Measurements from ENCODE around the gene KL. TPM values are rescaled to one million over a fixed set of nuclear protein-coding genes. Genes with fewer than 3 reads are reported as not detected.

The KL gene
- total RNA-seq, 3 donors from 2014 or later (not counting 1 experiment from before 2014, with no cell fraction given), result not detected

DNA sequence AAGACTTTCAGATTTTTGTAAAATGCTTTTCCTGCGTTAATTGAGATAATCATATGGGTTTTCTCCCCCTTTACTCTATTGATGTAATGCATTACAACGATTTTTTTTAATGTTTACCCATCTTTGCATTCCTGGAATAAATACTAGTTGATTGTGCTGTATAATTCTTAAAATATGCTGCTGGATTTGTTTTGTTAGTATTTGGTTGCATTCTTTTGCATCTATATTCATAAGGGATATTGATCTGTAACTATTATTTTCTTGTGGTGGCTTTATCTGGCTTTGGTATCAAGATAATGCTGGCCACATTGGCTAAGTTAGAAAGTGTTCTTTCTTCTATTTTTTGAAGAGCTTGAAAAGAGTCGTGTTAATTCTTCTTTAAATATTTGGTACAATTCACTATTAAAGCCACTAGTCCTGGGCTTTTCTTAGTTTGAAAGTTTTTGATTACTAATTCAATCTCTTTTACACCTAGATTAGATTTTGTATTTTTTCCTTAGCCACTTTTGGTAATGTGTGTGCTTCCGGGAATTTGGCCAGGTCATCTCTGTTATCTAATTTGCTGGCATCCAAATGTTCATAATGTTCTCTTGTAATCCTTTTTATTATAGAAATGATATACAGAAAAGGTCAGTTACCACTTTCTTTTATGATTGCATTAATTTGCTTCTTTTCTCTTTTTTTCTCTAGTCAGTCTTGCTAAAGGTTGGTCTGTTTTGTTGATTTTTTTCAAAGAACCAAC lies 29.8 kb downstream of the KL start:
- H3K4me3 Mint-ChIP-seq, result no peak overlapping the region
- WGBS (ENCODE audit: insufficient coverage), result no CpG with 5 or more reads among the region's 4 CpGs
- H3K36me3 Mint-ChIP-seq, result no peaks in the 10 kb centered on the region
- no peaks in the 10 kb centered on the region for H3K4me1 Mint-ChIP-seq
- intact Hi-C loops (cut with micrococcal nuclease), result no loop called here
- H3K4me3 ChIP-seq (ENCODE audit: low read length), result no peak overlapping the region
- DNase-seq (no peak), ATAC-seq (no peak)
- H3K9me3 Mint-ChIP-seq, result peaks cover 0 to 2% of the 10 kb centered on the region in 2 donors
- H3K27ac ChIP-seq (ENCODE audit: low read length), result no peak overlapping the region
- no peaks in the 10 kb centered on the region for H3K9me3 ChIP-seq (ENCODE audit: control insufficient read depth, insufficient read depth, low read length)
- no peaks in the 10 kb centered on the region for H3K36me3 ChIP-seq (ENCODE audit: control insufficient read depth, insufficient read depth, low read length)
- TF ChIP-seq, protein P1, sequence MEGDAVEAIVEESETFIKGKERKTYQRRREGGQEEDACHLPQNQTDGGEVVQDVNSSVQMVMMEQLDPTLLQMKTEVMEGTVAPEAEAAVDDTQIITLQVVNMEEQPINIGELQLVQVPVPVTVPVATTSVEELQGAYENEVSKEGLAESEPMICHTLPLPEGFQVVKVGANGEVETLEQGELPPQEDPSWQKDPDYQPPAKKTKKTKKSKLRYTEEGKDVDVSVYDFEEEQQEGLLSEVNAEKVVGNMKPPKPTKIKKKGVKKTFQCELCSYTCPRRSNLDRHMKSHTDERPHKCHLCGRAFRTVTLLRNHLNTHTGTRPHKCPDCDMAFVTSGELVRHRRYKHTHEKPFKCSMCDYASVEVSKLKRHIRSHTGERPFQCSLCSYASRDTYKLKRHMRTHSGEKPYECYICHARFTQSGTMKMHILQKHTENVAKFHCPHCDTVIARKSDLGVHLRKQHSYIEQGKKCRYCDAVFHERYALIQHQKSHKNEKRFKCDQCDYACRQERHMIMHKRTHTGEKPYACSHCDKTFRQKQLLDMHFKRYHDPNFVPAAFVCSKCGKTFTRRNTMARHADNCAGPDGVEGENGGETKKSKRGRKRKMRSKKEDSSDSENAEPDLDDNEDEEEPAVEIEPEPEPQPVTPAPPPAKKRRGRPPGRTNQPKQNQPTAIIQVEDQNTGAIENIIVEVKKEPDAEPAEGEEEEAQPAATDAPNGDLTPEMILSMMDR (IDR thresholded peaks at IDR 0.05), result no peak
- H3K27ac Mint-ChIP-seq, result no peak overlapping the region
- H3K27me3 ChIP-seq (ENCODE audit: control insufficient read depth, insufficient read depth, low read length), result no peaks in the 10 kb centered on the region
- peaks cover 6 to 19% of the 10 kb centered on the region in 2 donors for H3K27me3 Mint-ChIP-seq (ENCODE audit: low read depth in 2 of 2)
- no peaks in the 10 kb centered on the region for H3K4me1 ChIP-seq (ENCODE audit: control insufficient read depth, insufficient read depth, low read length)

DNA sequence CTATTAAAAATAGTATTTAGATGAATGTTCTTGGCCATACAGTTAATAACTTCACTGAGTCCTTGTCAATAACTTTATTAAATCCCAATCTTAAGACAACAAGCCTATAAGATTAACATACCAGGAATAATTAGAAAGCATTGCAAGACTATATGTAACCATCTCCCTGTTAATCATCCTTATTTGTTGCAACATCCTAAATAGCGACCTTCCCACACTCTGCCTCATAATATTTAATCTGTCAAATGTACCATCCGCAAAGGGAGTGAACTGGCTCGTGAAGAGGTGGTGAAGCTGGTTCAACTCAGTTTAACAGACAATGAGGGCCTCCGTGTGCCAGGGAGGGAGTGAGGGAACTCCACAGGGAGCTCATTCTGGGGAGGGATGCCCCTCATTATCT lies 33.9 kb downstream of the KL start:
- Mint-ChIP-seq H3K4me1 (no peaks in the 10 kb centered on the region), H3K27me3 (ENCODE audit: low read depth in 2 of 2) (peaks cover 6 to 19% of the 10 kb centered on the region in 2 donors), H3K27ac (no peak overlapping the region), H3K4me3 (no peak overlapping the region), H3K9me3 (peaks cover 0 to 2% of the 10 kb centered on the region in 2 donors), H3K36me3 (no peaks in the 10 kb centered on the region)
- no peaks in the 10 kb centered on the region for H3K9me3 ChIP-seq (ENCODE audit: control insufficient read depth, insufficient read depth, low read length)
- intact Hi-C loops (cut with micrococcal nuclease), result no loop called here
- 42% methylated on average over 4 of the region's 4 CpGs for WGBS (ENCODE audit: insufficient coverage)
- H3K4me1 ChIP-seq (ENCODE audit: control insufficient read depth, insufficient read depth, low read length), result no peaks in the 10 kb centered on the region
- ATAC-seq (no peak), DNase-seq (no peak)
- no peak overlapping the region for H3K4me3 ChIP-seq (ENCODE audit: low read length)
- TF ChIP-seq, protein P1 (IDR thresholded peaks at IDR 0.05), result no peak
- no peaks in the 10 kb centered on the region for H3K36me3 ChIP-seq (ENCODE audit: control insufficient read depth, insufficient read depth, low read length)
- H3K27me3 ChIP-seq (ENCODE audit: control insufficient read depth, insufficient read depth, low read length), result no peaks in the 10 kb centered on the region
- no peak overlapping the region for H3K27ac ChIP-seq (ENCODE audit: low read length)

DNA sequence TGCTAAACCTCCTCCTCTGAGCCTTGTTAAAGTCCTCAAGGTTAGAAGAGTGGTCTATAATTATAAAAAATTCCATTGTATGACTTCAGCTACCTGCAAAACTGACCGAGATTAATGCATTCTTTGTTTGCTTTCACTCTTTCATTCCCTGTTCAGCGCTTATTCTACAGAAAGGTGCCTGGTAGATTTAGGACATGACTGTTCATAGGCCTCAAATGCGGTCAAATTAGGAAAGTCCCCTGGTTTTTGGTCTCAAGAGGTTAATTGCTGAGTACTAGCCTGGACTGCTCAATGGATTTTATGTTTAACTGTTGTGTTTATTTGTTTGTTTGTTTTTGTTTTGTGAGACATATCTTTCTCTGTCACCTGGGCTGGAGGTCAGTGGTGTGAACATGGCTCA lies 35.4 kb downstream of the KL start:
- Mint-ChIP-seq H3K27ac (no peak overlapping the region), H3K9me3 (peaks cover 0 to 2% of the 10 kb centered on the region in 2 donors), H3K4me3 (no peak overlapping the region), H3K4me1 (no peaks in the 10 kb centered on the region), H3K27me3 (ENCODE audit: low read depth in 2 of 2) (peaks cover 0 to 18% of the 10 kb centered on the region in 2 donors), H3K36me3 (no peaks in the 10 kb centered on the region)
- TF ChIP-seq, protein P1 (IDR thresholded peaks at IDR 0.05), result no peak
- Histone ChIP-seq H3K27ac (ENCODE audit: low read length) (no peak overlapping the region), H3K9me3 (ENCODE audit: control insufficient read depth, insufficient read depth, low read length) (no peaks in the 10 kb centered on the region), H3K4me3 (ENCODE audit: low read length) (no peak overlapping the region), H3K4me1 (ENCODE audit: control insufficient read depth, insufficient read depth, low read length) (no peaks in the 10 kb centered on the region), H3K36me3 (ENCODE audit: control insufficient read depth, insufficient read depth, low read length) (no peaks in the 10 kb centered on the region), H3K27me3 (ENCODE audit: control insufficient read depth, insufficient read depth, low read length) (no peaks in the 10 kb centered on the region)
- intact Hi-C loops (cut with micrococcal nuclease), result no loop called here
- DNase-seq, result no peak
- ATAC-seq, result no peak
- 91% methylated on average over 3 of the region's 3 CpGs for WGBS (ENCODE audit: insufficient coverage)
